Measurements from ENCODE around the gene ADAD2.
"Not testable (repeated sequence)": the region's sequence is repeated elsewhere in the genome, so short reads cannot be mapped to it uniquely, and the experiment has no call there.

The ADAD2 gene

GRCh38 chr16:84195201-84196093, 4.5 kb downstream of the ADAD2 start:
- no peak for DNase-seq (ENCODE audit: low read depth in 2 of 2)

GRCh38 chr16:84196101-84196500, 5.1 kb downstream of the ADAD2 start:
- DNase-seq (ENCODE audit: low read depth in 2 of 2), result no peak

GRCh38 chr16:84196727-84197394, 5.9 kb downstream of the ADAD2 start:
- no peak for DNase-seq (ENCODE audit: low read depth in 2 of 2)

GRCh38 chr16:84197466-84198128, 6.6 kb downstream of the ADAD2 start:
- DNase-seq (ENCODE audit: low read depth in 2 of 2), result no peak

- DNase-seq (ENCODE audit: low read depth in 2 of 2), result no peak
Observed at GRCh38 chr16:84198401-84198800, 7.4 kb downstream of the ADAD2 start.

- no peak for DNase-seq (ENCODE audit: low read depth in 2 of 2)
Observed at GRCh38 chr16:84199097-84199496, 8.1 kb downstream of the ADAD2 start.

- no peak for DNase-seq (ENCODE audit: low read depth in 2 of 2)
Observed at GRCh38 chr16:84199861-84200260, 8.9 kb downstream of the ADAD2 start.

- DNase-seq (ENCODE audit: low read depth in 2 of 2), result not testable (repeated sequence)
Observed at GRCh38 chr16:84204551-84204950, 13.6 kb downstream of the ADAD2 start.

- DNase-seq (ENCODE audit: low read depth in 2 of 2), result not testable (repeated sequence)
Observed at GRCh38 chr16:84205123-84205522, 14.2 kb downstream of the ADAD2 start.

GRCh38 chr16:84205976-84206691, 15.2 kb downstream of the ADAD2 start:
- DNase-seq (ENCODE audit: low read depth in 2 of 2), result no peak

GRCh38 chr16:84207251-84207650, 16.3 kb downstream of the ADAD2 start:
- no peak for DNase-seq (ENCODE audit: low read depth in 2 of 2)

GRCh38 chr16:84207879-84208278, 16.9 kb downstream of the ADAD2 start:
- DNase-seq (ENCODE audit: low read depth in 2 of 2), result no peak

GRCh38 chr16:84209989-84210388, 19.0 kb downstream of the ADAD2 start:
- DNase-seq (ENCODE audit: low read depth in 2 of 2), result no peak

GRCh38 chr16:84212154-84212553, 21.2 kb downstream of the ADAD2 start:
- no peak for DNase-seq (ENCODE audit: low read depth in 2 of 2)

- no peak for DNase-seq (ENCODE audit: low read depth in 2 of 2)
Observed at GRCh38 chr16:84212631-84213030, 21.7 kb downstream of the ADAD2 start.

- DNase-seq (ENCODE audit: low read depth in 2 of 2), result no peak
Observed at GRCh38 chr16:84214451-84215066, 23.6 kb downstream of the ADAD2 start.

- DNase-seq (ENCODE audit: low read depth in 2 of 2), result no peak
Observed at GRCh38 chr16:84215531-84215930, 24.6 kb downstream of the ADAD2 start.

- DNase-seq (ENCODE audit: low read depth in 2 of 2), result not testable (repeated sequence)
Observed at GRCh38 chr16:84216144-84216543, 25.2 kb downstream of the ADAD2 start.

GRCh38 chr16:84218176-84218823, 27.3 kb downstream of the ADAD2 start:
- no peak for DNase-seq (ENCODE audit: low read depth in 2 of 2)

GRCh38 chr16:84218956-84219355, 28.0 kb downstream of the ADAD2 start:
- no peak for DNase-seq (ENCODE audit: low read depth in 2 of 2)

- no peak for DNase-seq (ENCODE audit: low read depth in 2 of 2)
Observed at GRCh38 chr16:84220851-84221250, 29.9 kb downstream of the ADAD2 start.

Measured in fibroblast of skin of left quadriceps (primary cell).